ENCODE measurements around the gene RALGPS1.
A peak's percentile ranks its signal among the peaks of the same experiment; 100 is the strongest.

GRCh38 chr9:126915281-126915816 is 767 bp downstream of the RALGPS1 start:
- no peak for TF ChIP-seq EZH2 (IDR thresholded peaks at IDR 0.05; ENCODE audit: low read depth, low read length, severe bottlenecking)
- TF ChIP-seq CTCF (IDR thresholded peaks at IDR 0.05; ENCODE audit: control extremely low read depth in 1 of 3, insufficient read depth in 1 of 3, low read depth in 1 of 3, low read length in 3 of 3) = no peak
- no peak for TF ChIP-seq CHD7 (IDR thresholded peaks at IDR 0.05; ENCODE audit: insufficient replicate concordance, low read length)
- no peak for TF ChIP-seq YY1 (IDR thresholded peaks at IDR 0.05; ENCODE audit: low read depth, low read length)
- TF ChIP-seq BCL11A (IDR thresholded peaks at IDR 0.05; ENCODE audit: low read depth in 2 of 2, low read length in 2 of 2) = no peak
- TF ChIP-seq JUND (IDR thresholded peaks at IDR 0.05; ENCODE audit: low read length) = no peak
- TF ChIP-seq POLR2A (IDR thresholded peaks at IDR 0.05; ENCODE audit: control extremely low read depth in 1 of 2, low read depth in 2 of 2, low read length in 2 of 2) = 0 out of 3 replicates have a peak, but pooled peaks of 1 of the 2 experiments have one; percentile 19
- TF ChIP-seq POLR2AphosphoS5 (IDR thresholded peaks at IDR 0.05; ENCODE audit: low read depth, low read length) = no peak
- TF ChIP-seq KDM5A (IDR thresholded peaks at IDR 0.05; ENCODE audit: low read length) = no peak
- no peak for TF ChIP-seq CHD2 (IDR thresholded peaks at IDR 0.05; ENCODE audit: low read length)
- TF ChIP-seq TBP (IDR thresholded peaks at IDR 0.05; ENCODE audit: low read depth, low read length) = no peak

Data from H1 (cell line).